Neural cell (in vitro differentiated cells): ENCODE measurements around the gene IQGAP2. TPM values are rescaled to one million over a fixed set of nuclear protein-coding genes. Genes with fewer than 3 reads are reported as not detected.

Experiments
- H2AFZ ChIP-seq: fragments of 200-600, 300-800 bp; sonication (generic), shearing (Covaris generic); 2 replicates; pipeline ENCODE4 v1.6.0; 2014; ENCODE audit warnings: low read depth, mild to moderate bottlenecking, antibody characterized with exemption, low read length, moderate library complexity
- H3F3A ChIP-seq: fragments of 200-600 bp; shearing (Covaris generic); 2 replicates; pipeline ENCODE4 v1.6.1; 2016; ENCODE audit warnings: mild to moderate bottlenecking, moderate library complexity, mixed read lengths, antibody characterized with exemption, low read length; ENCODE audit not compliant: insufficient read depth, poor library complexity, severe bottlenecking
- H3K27ac ChIP-seq: fragments of 200-600, 300-800 bp; sonication (generic), shearing (Covaris generic); 2 replicates; pipeline ENCODE4 v1.5.1; 2014; ENCODE audit warnings: mild to moderate bottlenecking, low read length, moderate library complexity
- H3K27me3 ChIP-seq: fragments of 300-800, 200-600 bp; sonication (generic), shearing (Covaris generic); 2 replicates; pipeline ENCODE4 v1.6.0; 2014; ENCODE audit warnings: mild to moderate bottlenecking, low read depth, low read length, moderate library complexity; ENCODE audit not compliant: insufficient read depth
- H3K36me3 ChIP-seq: fragments of 300-800, 200-600 bp; sonication (generic), shearing (Covaris generic); 2 replicates; pipeline ENCODE4 v1.5.1; 2014; ENCODE audit warnings: mild to moderate bottlenecking, antibody characterized with exemption, low read length, moderate library complexity; ENCODE audit not compliant: insufficient read depth
- H3K4me2 ChIP-seq: fragments of 300-800, 200-600 bp; sonication (generic), shearing (Covaris generic); 2 replicates; pipeline ENCODE4 v1.6.0; 2014; ENCODE audit warnings: mild to moderate bottlenecking, low read length
- H3K4me3 ChIP-seq: fragments of 300-800, 200-600 bp; sonication (generic), shearing (Covaris generic); 2 replicates; pipeline ENCODE4 v1.5.1; 2014; ENCODE audit warnings: mild to moderate bottlenecking, low read length, moderate library complexity
- H3K79me2 ChIP-seq: fragments of 200-600 bp; shearing (Covaris generic); replicated peaks from 2 replicates; pipeline ENCODE4 v1.6.0; 2014; ENCODE audit warnings: mild to moderate bottlenecking, low read length, moderate library complexity; ENCODE audit not compliant: insufficient read depth
- H3K9ac ChIP-seq: fragments of 300-800, 200-600 bp; sonication (generic), shearing (Covaris generic); 2 replicates; pipeline ENCODE4 v1.6.1; 2016; ENCODE audit warnings: mild to moderate bottlenecking, low read length, mixed read lengths
- H3K9me2 ChIP-seq: fragments of 200-600 bp; shearing (Covaris generic); 2 replicates; pipeline ENCODE4 v1.6.1; 2016; ENCODE audit warnings: mild to moderate bottlenecking, low read length, mixed read lengths; ENCODE audit not compliant: insufficient read depth
- H3K9me3 ChIP-seq: fragments of 200-600, 300-800 bp; sonication (generic), shearing (Covaris generic); 2 replicates; pipeline ENCODE4 v1.6.1; 2016; ENCODE audit warnings: mild to moderate bottlenecking, mixed run types, low read length, moderate library complexity, mixed read lengths
- H4K20me1 ChIP-seq: fragments of 200-600 bp; shearing (Covaris generic); 2 replicates; pipeline ENCODE4 v1.6.1; 2016; ENCODE audit warnings: mild to moderate bottlenecking, mixed run types; ENCODE audit not compliant: insufficient read depth
- CTCF ChIP-seq: fragments of 450-650 bp; IDR thresholded peaks from 2 replicates; pipeline ENCODE4 v1.5.1; 2014; ENCODE audit warnings: antibody characterized with exemption, mild to moderate bottlenecking, moderate library complexity; ENCODE audit not compliant: poor library complexity, severe bottlenecking
- EP300 ChIP-seq: fragments of 450-650 bp; conservative IDR thresholded peaks from 2 replicates; pipeline ENCODE4 v1.6.1; 2014; ENCODE audit warnings: antibody characterized with exemption, mild to moderate bottlenecking, moderate library complexity; ENCODE audit not compliant: poor library complexity, severe bottlenecking
- EZH2 ChIP-seq: fragments of 200-600, 300-800 bp; shearing (Covaris generic), sonication (generic); IDR thresholded peaks from 2 replicates; pipeline ENCODE4 v1.6.1; 2014; ENCODE audit warnings: antibody characterized with exemption, low read length, borderline replicate concordance, mild to moderate bottlenecking; ENCODE audit not compliant: insufficient read depth, poor library complexity, severe bottlenecking
- MXI1 ChIP-seq: fragments of 450-650 bp; conservative IDR thresholded peaks from 2 replicates; pipeline ENCODE4 v1.6.1; 2014; ENCODE audit warnings: antibody characterized with exemption, mild to moderate bottlenecking; ENCODE audit not compliant: poor library complexity, severe bottlenecking
- POLR2AphosphoS5 ChIP-seq: IDR thresholded peaks from 2 replicates; pipeline ENCODE4 v1.6.1; 2012
- RAD21 ChIP-seq: fragments of 450-650 bp; conservative IDR thresholded peaks from 2 replicates; pipeline ENCODE4 v1.6.1; 2014; ENCODE audit warnings: antibody characterized with exemption, mild to moderate bottlenecking, moderate library complexity
- REST ChIP-seq: IDR thresholded peaks from 2 replicates; pipeline ENCODE4 v1.6.1; 2012; ENCODE audit warnings: borderline replicate concordance
- SMC3 ChIP-seq: fragments of 450-650 bp; conservative IDR thresholded peaks from 2 replicates; pipeline ENCODE4 v1.6.1; 2014; ENCODE audit warnings: antibody characterized with exemption, mild to moderate bottlenecking, moderate library complexity; ENCODE audit not compliant: poor library complexity
- TAF1 ChIP-seq: IDR thresholded peaks from 2 replicates; pipeline ENCODE4 v1.6.1; 2012; ENCODE audit warnings: low read depth
- polyA plus RNA-seq: library from polyadenylated mRNA; depleted of rRNA; stranded (reverse); fragments of >200 nt; gene quantifications from 2 replicates; pipeline ENCODE4 v1.2.3, GENCODE V29; 2014

The IQGAP2 gene
- polyA plus RNA-seq, 1 donor from 2014 or later: 5.2 TPM

GRCh38 chr5:76657683-76658311, 254.7 kb downstream of the IQGAP2 start:
- Histone ChIP-seq H3K9ac (no peak overlapping the region), H3K9me3 (no peaks in the 10 kb centered on the region), H3K79me2 (no peaks in the 10 kb centered on the region), H3K36me3 (no peaks in the 10 kb centered on the region), H3K4me2 (no peak overlapping the region), H2AFZ (no peak overlapping the region), H3K9me2 (no peaks in the 10 kb centered on the region), H3K27me3 (no peaks in the 10 kb centered on the region), H3K27ac (no peak overlapping the region), H3K4me3 (no peak overlapping the region), H4K20me1 (no peaks in the 10 kb centered on the region), H3F3A (no peaks in the 10 kb centered on the region)
- no peak for TF ChIP-seq EZH2
- no peak for TF ChIP-seq MXI1
- TF ChIP-seq RAD21: no peak
- TF ChIP-seq CTCF: no peak
- TF ChIP-seq TAF1: no peak
- TF ChIP-seq REST: no peak

- H3K9ac ChIP-seq: no peak overlapping the region
- no peak overlapping the region for H3K4me2 ChIP-seq
- no peak overlapping the region for H3K4me3 ChIP-seq
- no peaks in the 10 kb centered on the region for H3F3A ChIP-seq
- H3K79me2 ChIP-seq: no peaks in the 10 kb centered on the region
- TF ChIP-seq EZH2: no peak
- no peak for TF ChIP-seq CTCF
- no peak for TF ChIP-seq MXI1
- no peak for TF ChIP-seq POLR2AphosphoS5
- TF ChIP-seq RAD21: no peak
- no peak for TF ChIP-seq SMC3
- no peak for TF ChIP-seq TAF1
- no peak for TF ChIP-seq REST
- no peak for TF ChIP-seq EP300
- H4K20me1 ChIP-seq: no peaks in the 10 kb centered on the region
- no peak overlapping the region for H2AFZ ChIP-seq
- no peak overlapping the region for H3K27ac ChIP-seq
- no peaks in the 10 kb centered on the region for H3K9me2 ChIP-seq
- no peaks in the 10 kb centered on the region for H3K9me3 ChIP-seq
- no peaks in the 10 kb centered on the region for H3K27me3 ChIP-seq
- H3K36me3 ChIP-seq: no peaks in the 10 kb centered on the region
These were observed 257.3 kb downstream of the IQGAP2 start for GRCh38 chr5:76660360-76660759.
